Ovary (tissue), 9 donors: Measurements from ENCODE around the gene INSIG2. TPM values are rescaled to one million over a fixed set of nuclear protein-coding genes. Genes with fewer than 3 reads are reported as not detected.
"Not testable (repeated sequence)": the region's sequence is repeated elsewhere in the genome, so short reads cannot be mapped to it uniquely, and the experiment has no call there.

Source experiments
- DNase-seq, 5 donors: peaks; one replicate each; pipeline ENCODE4 v3.0.0-alpha.2; 2019 to 2020
- H3K27ac ChIP-seq, 2 donors: fragments of 200-600 bp; one replicate each; pipeline versions ENCODE4 v1.5.1 to v1.8.0; 2019 to 2022
- H3K27me3 ChIP-seq: fragments of 200-600 bp; one replicate; pipeline ENCODE4 v1.8.0; 2022
- H3K36me3 ChIP-seq: fragments of 200-600 bp; sonication (generic); one replicate; pipeline ENCODE4 v1.5.1; 2019
- H3K4me1 ChIP-seq: one replicate; pipeline ENCODE4 v1.8.1; 2013; ENCODE audit warnings: mild to moderate bottlenecking, moderate library complexity; ENCODE audit not compliant: insufficient read depth
- H3K4me3 ChIP-seq: fragments of 200-600 bp; sonication (generic); one replicate; pipeline ENCODE4 v1.5.1; 2017
- H3K9me3 ChIP-seq, 2 donors: fragments of 200-600 bp in 1 of 2; sonication (generic) in 1 of 2; one replicate each; pipeline versions ENCODE4 v1.5.1 to v1.8.1; 2013 to 2019; ENCODE audit warnings: mild to moderate bottlenecking in 1 of 2, moderate library complexity in 1 of 2
- EP300 ChIP-seq: sonication (generic); formaldehyde crosslinking; IDR thresholded peaks from one replicate; pipeline ENCODE4 v1.6.1; 2017; ENCODE audit warnings: antibody characterized with exemption
- POLR2A ChIP-seq: fragments of 450-650 bp; IDR thresholded peaks from one replicate; pipeline ENCODE4 v1.6.1; 2017; ENCODE audit warnings: antibody characterized with exemption, mild to moderate bottlenecking, moderate library complexity
- WGBS, 3 donors: extraction: QIAGEN DNeasy Blood & Tissue Kit in 1 of 3; methylation state at CpG; one replicate each; pipeline versions ENCODE4 v1.1.5 to v1.1.7; 2013 to 2017; 5-methylcytosine and 5-hydroxymethylcytosine counted together
- intact Hi-C, 4 donors: fragments of 100-400 bp; cut with DNase I; formaldehyde crosslinking; loops; one replicate each; pipeline versions ENCODE4 v1.11.0 to v1.15.1; 2022 to 2023
- polyA plus RNA-seq, 2 donors: library from polyadenylated mRNA; stranded (reverse); fragments of 200-250 nt in 1 of 2; fragments of 350-450 nt in 1 of 2; fragmentation: Illumina TruSeq in 1 of 2; extraction: RNeasy Lipid Tissue Mini Kit (QIAGEN cat#74804) in 1 of 2; gene quantifications; one replicate each; pipeline ENCODE4 v1.2.3, GENCODE V29; 2013 to 2014
- total RNA-seq, 7 donors: library from RNA; depleted of rRNA in 2 of 7; stranded (reverse); fragments of >200 nt in 2 of 7; fragmentation: NEBNext Ultra II Directional in 3 of 7; extraction: Animal tissue kit (Norgen Biotek cat#: 25700) in 3 of 7; gene quantifications; one replicate each; pipeline versions ENCODE4 v1.1.0 to v1.2.4, GENCODE V29; 2016 to 2023
- TF ChIP-seq, protein P1 (sequence below), 3 donors: fragments of 450-650 bp in 2 of 3; fragments of 200-600 bp in 1 of 3; IDR thresholded peaks; one replicate each; pipeline versions ENCODE4 v1.5.1 to v1.8.0; 2016 to 2022; ENCODE audit warnings: antibody characterized with exemption in 3 of 3, mild to moderate bottlenecking in 1 of 3
- donor health status: DM: no; HTN: no; CAD: no; lungs with moderate emphysema.
- donor health status: DM: no; HTN: no; CAD: no.
- donor health status: Bipolar disorder and iron deficiency.
- donor health status: DM: yes; HTN: yes; CAD: no.
- donor health status: DM: no; HTN: no; CAD: no.
- donor health status: DM: yes; HTN: yes; CAD: no.

The INSIG2 gene
- total and polyA plus RNA-seq, 9 donors = 10.9 to 20.3 (median 16.6) TPM

- H3K4me1 ChIP-seq = peaks cover 3% of the 10 kb centered on the region
Measured at GRCh38 chr2:118090387-118091139, 2.3 kb downstream of the INSIG2 start.

GRCh38 chr2:118091140-118091478, 2.8 kb downstream of the INSIG2 start:
- TF ChIP-seq POLR2A = no peak
- no peak for TF ChIP-seq EP300
- TF ChIP-seq, protein P1, sequence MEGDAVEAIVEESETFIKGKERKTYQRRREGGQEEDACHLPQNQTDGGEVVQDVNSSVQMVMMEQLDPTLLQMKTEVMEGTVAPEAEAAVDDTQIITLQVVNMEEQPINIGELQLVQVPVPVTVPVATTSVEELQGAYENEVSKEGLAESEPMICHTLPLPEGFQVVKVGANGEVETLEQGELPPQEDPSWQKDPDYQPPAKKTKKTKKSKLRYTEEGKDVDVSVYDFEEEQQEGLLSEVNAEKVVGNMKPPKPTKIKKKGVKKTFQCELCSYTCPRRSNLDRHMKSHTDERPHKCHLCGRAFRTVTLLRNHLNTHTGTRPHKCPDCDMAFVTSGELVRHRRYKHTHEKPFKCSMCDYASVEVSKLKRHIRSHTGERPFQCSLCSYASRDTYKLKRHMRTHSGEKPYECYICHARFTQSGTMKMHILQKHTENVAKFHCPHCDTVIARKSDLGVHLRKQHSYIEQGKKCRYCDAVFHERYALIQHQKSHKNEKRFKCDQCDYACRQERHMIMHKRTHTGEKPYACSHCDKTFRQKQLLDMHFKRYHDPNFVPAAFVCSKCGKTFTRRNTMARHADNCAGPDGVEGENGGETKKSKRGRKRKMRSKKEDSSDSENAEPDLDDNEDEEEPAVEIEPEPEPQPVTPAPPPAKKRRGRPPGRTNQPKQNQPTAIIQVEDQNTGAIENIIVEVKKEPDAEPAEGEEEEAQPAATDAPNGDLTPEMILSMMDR (IDR thresholded peaks at IDR 0.05) = no peak
- Histone ChIP-seq H3K9me3 (no peaks in the 10 kb centered on the region), H3K36me3 (no peaks in the 10 kb centered on the region), H3K4me3 (no peak overlapping the region), H3K4me1 (peaks cover 3% of the 10 kb centered on the region), H3K27me3 (no peaks in the 10 kb centered on the region), H3K27ac (no peak overlapping the region)
- intact Hi-C loops = no loop called here
- 79 to 84% (median 81%) methylated on average over 2 of the region's 2 CpGs for WGBS, 3 donors
- DNase-seq = no peak

More at GRCh38 chr2:118090387-118091139, 2.3 kb downstream of the INSIG2 start:
- no peaks in the 10 kb centered on the region for H3K9me3 ChIP-seq
- 82 to 92% (median 85%) methylated on average over 5 of the region's 5 CpGs for WGBS, 3 donors
- no peaks in the 10 kb centered on the region for H3K27me3 ChIP-seq
- no peak overlapping the region for H3K27ac ChIP-seq
- H3K4me3 ChIP-seq = no peak overlapping the region
- no peak for DNase-seq
- intact Hi-C loops = no loop called here
- TF ChIP-seq EP300 (no peak), POLR2A (no peak)
- TF ChIP-seq, protein P1 (IDR thresholded peaks at IDR 0.05) = no peak
- no peaks in the 10 kb centered on the region for H3K36me3 ChIP-seq

GRCh38 chr2:118091631-118092030, 3.4 kb downstream of the INSIG2 start:
- 31 to 41% (median 33%) methylated on average over 1 of the region's 1 CpG for WGBS, 3 donors
- TF ChIP-seq, protein P1 (IDR thresholded peaks at IDR 0.05) = no peak
- TF ChIP-seq EP300 = no peak
- no peak for TF ChIP-seq POLR2A
- no peak overlapping the region for H3K27ac ChIP-seq
- peaks cover 3% of the 10 kb centered on the region for H3K4me1 ChIP-seq
- H3K4me3 ChIP-seq = no peak overlapping the region
- DNase-seq = no peak
- H3K27me3 ChIP-seq = no peaks in the 10 kb centered on the region
- H3K9me3 ChIP-seq = no peaks in the 10 kb centered on the region
- H3K36me3 ChIP-seq = no peaks in the 10 kb centered on the region
- intact Hi-C loops = no loop called here

GRCh38 chr2:118094102-118094501, 5.8 kb downstream of the INSIG2 start:
- H3K27me3 ChIP-seq, H3K9me3 ChIP-seq, H3K36me3 ChIP-seq, H3K4me3 ChIP-seq, DNase-seq, intact Hi-C loops, H3K27ac ChIP-seq, H3K4me1 ChIP-seq: not testable (repeated sequence)

DNA sequence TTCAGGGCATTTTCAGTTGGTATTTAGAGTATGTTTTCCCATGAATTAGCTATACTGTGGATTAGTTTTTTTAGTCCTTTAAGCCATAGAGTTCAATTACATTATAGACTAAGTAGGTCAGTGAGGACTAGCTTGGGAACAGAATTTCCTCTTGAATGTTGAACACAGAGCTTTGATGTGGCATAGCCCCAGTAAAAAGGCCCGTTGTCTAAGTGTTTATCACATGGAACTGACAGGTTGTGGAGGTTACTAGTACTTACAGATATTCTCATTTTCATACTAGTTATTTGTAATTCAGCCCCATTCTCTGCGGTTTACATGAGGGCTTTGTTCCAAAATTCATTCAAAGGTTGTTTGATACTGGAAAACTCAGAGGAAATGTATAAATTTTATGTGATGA, 6.2 kb downstream of the INSIG2 start:
- Histone ChIP-seq H3K4me1 (peaks cover 2% of the 10 kb centered on the region), H3K36me3 (no peaks in the 10 kb centered on the region), H3K27ac (no peak overlapping the region), H3K27me3 (no peaks in the 10 kb centered on the region), H3K4me3 (no peak overlapping the region), H3K9me3 (no peaks in the 10 kb centered on the region)
- TF ChIP-seq POLR2A (no peak), EP300 (no peak)
- TF ChIP-seq, protein P1 (IDR thresholded peaks at IDR 0.05) = no peak
- WGBS, 3 donors = 81 to 88% (median 88%) methylated on average over 2 of the region's 2 CpGs
- DNase-seq = no peak
- intact Hi-C loops = no loop called here
